ENCODE data around the gene SURF1.
"Not testable (repeated sequence)": the region's sequence is repeated elsewhere in the genome, so short reads cannot be mapped to it uniquely, and the experiment has no call there.

The SURF1 gene

DNA sequence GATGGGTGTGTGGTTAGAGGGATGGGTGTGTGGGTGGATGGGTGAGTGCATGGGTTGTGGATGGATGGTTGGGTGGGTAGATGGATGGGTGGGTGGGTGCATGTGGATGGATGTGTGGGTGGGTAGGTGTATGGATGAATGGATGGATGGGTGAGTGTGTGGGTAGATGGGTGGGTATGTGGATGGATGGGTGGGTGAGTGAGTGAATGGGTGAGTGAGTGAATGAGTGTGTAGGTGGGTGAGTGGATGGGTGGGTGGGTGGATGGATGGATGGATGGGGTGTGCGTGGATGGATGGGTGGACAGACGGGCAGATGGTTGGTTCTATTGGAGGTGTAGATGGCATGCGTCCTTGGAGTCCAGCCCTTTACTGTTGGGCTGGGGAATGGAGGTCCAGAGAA, 37.1 kb upstream of the SURF1 start:
- no peaks in the 10 kb centered on the region for H4K20me1 ChIP-seq (ENCODE audit: insufficient read depth, low read length)
- no peaks in the 10 kb centered on the region for H3K36me3 ChIP-seq (replicated peaks; ENCODE audit: low read depth, low read length)
- H3K27me3 ChIP-seq (ENCODE audit: low read depth, low read length) = no peaks in the 10 kb centered on the region

GRCh38 chr9:133392308-133392707, 36.0 kb upstream of the SURF1 start:
- H3K79me2 ChIP-seq (ENCODE audit: low read length); H3K4me1 ChIP-seq (ENCODE audit: low read length); H3K27ac ChIP-seq (ENCODE audit: low read length); H2AFZ ChIP-seq (ENCODE audit: low read depth, low read length); H4K20me1 ChIP-seq (ENCODE audit: insufficient read depth, low read length); H3K36me3 ChIP-seq (replicated peaks; ENCODE audit: low read depth, low read length); H3K4me3 ChIP-seq (ENCODE audit: low read length); H3K27me3 ChIP-seq (ENCODE audit: low read depth, low read length); H3K9me3 ChIP-seq (ENCODE audit: insufficient read depth, low read length); H3K9ac ChIP-seq (ENCODE audit: low read length); H3K4me2 ChIP-seq (ENCODE audit: low read length): not testable (repeated sequence)

More for the DNA sequence above, 37.1 kb upstream of the SURF1 start:
- H3K4me3 ChIP-seq (ENCODE audit: low read length) = no peak overlapping the region
- TF ChIP-seq, protein P1, sequence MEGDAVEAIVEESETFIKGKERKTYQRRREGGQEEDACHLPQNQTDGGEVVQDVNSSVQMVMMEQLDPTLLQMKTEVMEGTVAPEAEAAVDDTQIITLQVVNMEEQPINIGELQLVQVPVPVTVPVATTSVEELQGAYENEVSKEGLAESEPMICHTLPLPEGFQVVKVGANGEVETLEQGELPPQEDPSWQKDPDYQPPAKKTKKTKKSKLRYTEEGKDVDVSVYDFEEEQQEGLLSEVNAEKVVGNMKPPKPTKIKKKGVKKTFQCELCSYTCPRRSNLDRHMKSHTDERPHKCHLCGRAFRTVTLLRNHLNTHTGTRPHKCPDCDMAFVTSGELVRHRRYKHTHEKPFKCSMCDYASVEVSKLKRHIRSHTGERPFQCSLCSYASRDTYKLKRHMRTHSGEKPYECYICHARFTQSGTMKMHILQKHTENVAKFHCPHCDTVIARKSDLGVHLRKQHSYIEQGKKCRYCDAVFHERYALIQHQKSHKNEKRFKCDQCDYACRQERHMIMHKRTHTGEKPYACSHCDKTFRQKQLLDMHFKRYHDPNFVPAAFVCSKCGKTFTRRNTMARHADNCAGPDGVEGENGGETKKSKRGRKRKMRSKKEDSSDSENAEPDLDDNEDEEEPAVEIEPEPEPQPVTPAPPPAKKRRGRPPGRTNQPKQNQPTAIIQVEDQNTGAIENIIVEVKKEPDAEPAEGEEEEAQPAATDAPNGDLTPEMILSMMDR (IDR thresholded peaks at IDR 0.05; ENCODE audit: low read depth, low read length) = no peak
- TF ChIP-seq EZH2phosphoT487 (IDR thresholded peaks at IDR 0.05; ENCODE audit: low read depth) = no peak
- H3K4me1 ChIP-seq (ENCODE audit: low read length) = no peaks in the 10 kb centered on the region
- no peak overlapping the region for H3K27ac ChIP-seq (ENCODE audit: low read length)
- H3K79me2 ChIP-seq (ENCODE audit: low read length) = no peaks in the 10 kb centered on the region
- no peak overlapping the region for H3K9ac ChIP-seq (ENCODE audit: low read length)
- no peaks in the 10 kb centered on the region for H3K9me3 ChIP-seq (ENCODE audit: insufficient read depth, low read length)
- H2AFZ ChIP-seq (ENCODE audit: low read depth, low read length) = no peak overlapping the region
- H3K4me2 ChIP-seq (ENCODE audit: low read length) = no peak overlapping the region

DNA sequence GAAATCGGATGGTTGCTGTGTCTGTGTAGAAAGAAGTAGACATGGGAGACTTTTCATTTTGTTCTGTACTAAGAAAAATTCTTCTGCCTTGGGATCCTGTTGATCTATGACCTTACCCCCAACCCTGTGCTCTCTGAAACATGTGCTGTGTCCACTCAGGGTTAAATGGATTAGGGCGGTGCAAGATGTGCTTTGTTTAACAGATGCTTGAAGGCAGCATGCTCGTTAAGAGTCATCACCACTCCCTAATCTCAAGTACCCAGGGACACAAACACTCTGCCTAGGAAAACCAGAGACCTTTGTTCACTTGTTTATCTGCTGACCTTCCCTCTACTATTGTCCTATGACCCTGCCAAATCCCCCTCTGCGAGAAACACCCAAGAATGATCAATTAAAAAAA, 35.2 kb upstream of the SURF1 start:
- H3K9ac ChIP-seq (ENCODE audit: low read length); H3K9me3 ChIP-seq (ENCODE audit: insufficient read depth, low read length); H3K4me2 ChIP-seq (ENCODE audit: low read length); H2AFZ ChIP-seq (ENCODE audit: low read depth, low read length); H3K4me3 ChIP-seq (ENCODE audit: low read length); H3K27me3 ChIP-seq (ENCODE audit: low read depth, low read length); H4K20me1 ChIP-seq (ENCODE audit: insufficient read depth, low read length); H3K79me2 ChIP-seq (ENCODE audit: low read length); H3K36me3 ChIP-seq (replicated peaks; ENCODE audit: low read depth, low read length); H3K4me1 ChIP-seq (ENCODE audit: low read length); H3K27ac ChIP-seq (ENCODE audit: low read length): not testable (repeated sequence)

- Histone ChIP-seq H3K4me2 (ENCODE audit: low read length) (no peak overlapping the region), H2AFZ (ENCODE audit: low read depth, low read length) (no peak overlapping the region), H3K27ac (ENCODE audit: low read length) (no peak overlapping the region), H3K9me3 (ENCODE audit: insufficient read depth, low read length) (no peaks in the 10 kb centered on the region), H3K4me1 (ENCODE audit: low read length) (no peaks in the 10 kb centered on the region), H3K79me2 (ENCODE audit: low read length) (no peaks in the 10 kb centered on the region), H3K4me3 (ENCODE audit: low read length) (no peak overlapping the region), H3K9ac (ENCODE audit: low read length) (no peak overlapping the region), H3K36me3 (replicated peaks; ENCODE audit: low read depth, low read length) (no peaks in the 10 kb centered on the region), H4K20me1 (ENCODE audit: insufficient read depth, low read length) (no peaks in the 10 kb centered on the region), H3K27me3 (ENCODE audit: low read depth, low read length) (no peaks in the 10 kb centered on the region)
- TF ChIP-seq EZH2phosphoT487 (IDR thresholded peaks at IDR 0.05; ENCODE audit: low read depth) = no peak
- TF ChIP-seq, protein P1 (IDR thresholded peaks at IDR 0.05; ENCODE audit: low read depth, low read length) = no peak
These were observed 34.4 kb upstream of the SURF1 start for GRCh38 chr9:133390713-133391112.

- Histone ChIP-seq H3K36me3 (replicated peaks; ENCODE audit: low read depth, low read length) (no peaks in the 10 kb centered on the region), H4K20me1 (ENCODE audit: insufficient read depth, low read length) (no peaks in the 10 kb centered on the region), H3K4me1 (ENCODE audit: low read length) (no peaks in the 10 kb centered on the region), H3K27ac (ENCODE audit: low read length) (no peak overlapping the region), H3K4me2 (ENCODE audit: low read length) (no peak overlapping the region), H3K4me3 (ENCODE audit: low read length) (no peak overlapping the region), H3K9me3 (ENCODE audit: insufficient read depth, low read length) (no peaks in the 10 kb centered on the region), H2AFZ (ENCODE audit: low read depth, low read length) (no peak overlapping the region), H3K27me3 (ENCODE audit: low read depth, low read length) (no peaks in the 10 kb centered on the region), H3K9ac (ENCODE audit: low read length) (no peak overlapping the region), H3K79me2 (ENCODE audit: low read length) (no peaks in the 10 kb centered on the region)
- no peak for TF ChIP-seq EZH2phosphoT487 (IDR thresholded peaks at IDR 0.05; ENCODE audit: low read depth)
- TF ChIP-seq, protein P1 (IDR thresholded peaks at IDR 0.05; ENCODE audit: low read depth, low read length) = no peak
These were observed 33.3 kb upstream of the SURF1 start for GRCh38 chr9:133389562-133389961.

Measured in OCI-LY3 (cell line).